Tibial nerve (tissue), 4 donors: ENCODE data around the gene TMEM247.

Source experiments
- EP300 ChIP-seq, 2 donors: sonication (generic); formaldehyde crosslinking; IDR thresholded peaks; one replicate each; pipeline ENCODE4 v1.6.1; 2017; ENCODE audit warnings: antibody characterized with exemption in 2 of 2, mild to moderate bottlenecking in 1 of 2
- POLR2A ChIP-seq, 2 donors: fragments of 450-650 bp; IDR thresholded peaks; one replicate each; pipeline ENCODE4 v1.6.1; 2017; ENCODE audit warnings: antibody characterized with exemption in 2 of 2, mild to moderate bottlenecking in 2 of 2, moderate library complexity in 2 of 2
- TF ChIP-seq, protein P1 (sequence below), 5 experiments: fragments of 200-600 bp in 3 of 5; fragments of 450-650 bp in 2 of 5; sonication (generic) in 3 of 5; IDR thresholded peaks; one replicate each; pipeline ENCODE4 v1.5.1; 2016 to 2019; ENCODE audit warnings: antibody characterized with exemption in 5 of 5, mild to moderate bottlenecking in 3 of 5, moderate library complexity in 2 of 5

DNA sequence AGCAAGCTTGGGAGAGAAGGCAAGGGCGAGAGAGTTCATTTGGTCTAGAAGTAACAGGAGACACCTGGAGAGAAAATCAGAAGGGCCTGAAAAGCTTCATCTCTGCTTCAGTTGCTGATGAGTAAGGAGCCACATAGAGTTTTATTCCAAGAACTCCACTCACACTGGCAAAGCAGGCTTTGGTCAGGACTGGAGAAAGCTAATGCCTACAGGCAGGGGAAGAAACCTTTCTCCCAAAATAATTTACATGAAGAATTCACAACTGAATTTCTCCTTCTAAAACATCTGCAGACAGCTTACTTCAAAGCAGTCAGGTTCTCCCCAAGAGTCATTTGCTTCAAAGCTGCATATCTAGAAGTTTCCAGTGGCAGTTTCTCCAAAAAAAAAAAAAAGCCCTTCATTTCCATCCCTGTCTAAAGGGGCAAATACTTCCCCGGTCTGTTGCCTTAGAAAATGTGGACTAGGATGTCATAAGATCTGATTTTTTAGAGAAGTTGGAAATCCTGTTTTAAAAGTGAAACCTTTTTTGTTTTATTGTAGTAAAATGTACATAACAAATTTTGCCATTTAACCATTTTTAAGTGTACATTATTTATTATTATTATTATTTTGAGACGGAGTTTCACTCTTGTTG lies 46.3 kb downstream of the TMEM247 start:
- no peak for TF ChIP-seq POLR2A (IDR thresholded peaks at IDR 0.05)
- TF ChIP-seq, protein P1, sequence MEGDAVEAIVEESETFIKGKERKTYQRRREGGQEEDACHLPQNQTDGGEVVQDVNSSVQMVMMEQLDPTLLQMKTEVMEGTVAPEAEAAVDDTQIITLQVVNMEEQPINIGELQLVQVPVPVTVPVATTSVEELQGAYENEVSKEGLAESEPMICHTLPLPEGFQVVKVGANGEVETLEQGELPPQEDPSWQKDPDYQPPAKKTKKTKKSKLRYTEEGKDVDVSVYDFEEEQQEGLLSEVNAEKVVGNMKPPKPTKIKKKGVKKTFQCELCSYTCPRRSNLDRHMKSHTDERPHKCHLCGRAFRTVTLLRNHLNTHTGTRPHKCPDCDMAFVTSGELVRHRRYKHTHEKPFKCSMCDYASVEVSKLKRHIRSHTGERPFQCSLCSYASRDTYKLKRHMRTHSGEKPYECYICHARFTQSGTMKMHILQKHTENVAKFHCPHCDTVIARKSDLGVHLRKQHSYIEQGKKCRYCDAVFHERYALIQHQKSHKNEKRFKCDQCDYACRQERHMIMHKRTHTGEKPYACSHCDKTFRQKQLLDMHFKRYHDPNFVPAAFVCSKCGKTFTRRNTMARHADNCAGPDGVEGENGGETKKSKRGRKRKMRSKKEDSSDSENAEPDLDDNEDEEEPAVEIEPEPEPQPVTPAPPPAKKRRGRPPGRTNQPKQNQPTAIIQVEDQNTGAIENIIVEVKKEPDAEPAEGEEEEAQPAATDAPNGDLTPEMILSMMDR (IDR thresholded peaks at IDR 0.05): no peak
- peak in 1 of 2 donors; percentile 27 for TF ChIP-seq EP300 (IDR thresholded peaks at IDR 0.05)
